ENCODE results near the gene GALNT9.
"Not testable (repeated sequence)": the region's sequence is repeated elsewhere in the genome, so short reads cannot be mapped to it uniquely, and the experiment has no call there.

GALNT9 gene

DNA sequence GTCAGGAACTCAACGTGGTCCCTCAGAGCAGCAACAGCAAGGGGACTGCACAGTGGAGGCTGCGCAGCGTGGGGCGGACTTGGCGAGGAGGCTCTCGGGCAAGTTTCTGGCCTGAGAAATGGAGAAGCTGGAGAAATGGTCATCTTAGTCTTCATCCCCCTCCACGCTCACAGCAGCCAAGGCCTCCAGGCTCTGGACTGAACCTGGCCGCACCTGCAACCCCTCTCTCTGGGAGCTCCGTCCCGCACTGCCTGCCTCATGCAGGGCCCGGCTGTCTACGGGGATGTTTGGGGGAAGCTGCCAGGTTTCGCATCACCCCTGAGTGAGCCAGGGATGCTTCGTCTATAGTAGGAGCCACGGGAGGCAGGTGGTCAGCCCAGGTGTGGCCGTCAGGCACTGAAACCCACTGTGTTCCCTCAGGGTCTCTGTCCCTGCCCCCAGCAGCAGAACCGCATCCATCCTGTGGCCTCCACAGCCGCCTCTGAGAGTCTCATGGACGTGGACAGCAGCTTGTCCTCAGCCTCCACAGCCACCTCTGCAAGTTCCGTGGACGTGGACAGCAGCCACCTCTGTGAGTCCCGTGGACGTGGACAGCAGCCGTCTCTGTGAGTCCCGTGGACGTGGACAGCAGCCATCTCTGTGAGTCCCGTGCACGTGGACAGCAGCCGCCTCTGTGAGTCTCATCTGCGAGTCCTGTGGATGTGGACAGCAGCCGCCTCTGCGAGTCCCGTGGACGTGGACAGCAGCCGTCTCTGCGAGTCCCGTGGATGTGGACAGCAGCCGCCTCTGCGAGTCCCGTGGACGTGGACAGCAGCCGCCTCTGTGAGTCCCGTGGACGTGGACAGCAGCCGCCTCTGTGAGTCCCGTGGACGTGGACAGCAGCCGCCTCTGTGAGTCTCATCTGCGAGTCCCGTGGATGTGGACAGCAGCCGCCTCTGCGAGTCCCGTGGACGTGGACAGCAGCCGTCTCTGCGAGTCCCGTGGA is 29.1 kb upstream of the GALNT9 start:
- DNase-seq: not testable (repeated sequence)

DNA sequence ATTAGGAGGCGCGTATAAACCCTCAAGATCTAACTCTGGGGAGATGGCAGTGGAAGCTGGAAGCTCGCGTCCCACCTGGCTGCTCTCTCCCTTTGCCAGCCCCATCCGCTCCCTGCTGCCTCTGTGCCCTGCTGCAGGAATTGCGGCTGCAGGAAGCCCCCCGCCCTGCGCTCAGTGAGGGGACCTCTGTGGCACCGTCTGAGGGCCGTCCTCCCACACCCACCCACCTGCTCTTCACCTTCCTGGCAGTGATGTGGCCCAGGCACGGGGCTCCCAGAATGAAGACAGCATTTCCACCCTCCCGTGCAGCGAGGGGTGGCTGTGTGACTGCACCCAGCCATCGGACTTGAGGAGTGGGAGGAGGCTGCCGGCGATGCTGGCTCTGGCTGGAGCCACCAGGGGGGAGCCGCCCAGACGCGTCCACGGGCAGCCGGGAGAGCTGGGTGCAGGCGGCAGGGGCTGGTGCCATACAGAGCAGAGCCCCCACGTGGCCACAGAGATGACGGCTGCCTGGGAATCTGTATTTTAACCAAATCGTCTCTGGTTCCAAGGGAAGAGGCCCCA is 28.3 kb upstream of the GALNT9 start:
- DNase-seq: no peak

DNA sequence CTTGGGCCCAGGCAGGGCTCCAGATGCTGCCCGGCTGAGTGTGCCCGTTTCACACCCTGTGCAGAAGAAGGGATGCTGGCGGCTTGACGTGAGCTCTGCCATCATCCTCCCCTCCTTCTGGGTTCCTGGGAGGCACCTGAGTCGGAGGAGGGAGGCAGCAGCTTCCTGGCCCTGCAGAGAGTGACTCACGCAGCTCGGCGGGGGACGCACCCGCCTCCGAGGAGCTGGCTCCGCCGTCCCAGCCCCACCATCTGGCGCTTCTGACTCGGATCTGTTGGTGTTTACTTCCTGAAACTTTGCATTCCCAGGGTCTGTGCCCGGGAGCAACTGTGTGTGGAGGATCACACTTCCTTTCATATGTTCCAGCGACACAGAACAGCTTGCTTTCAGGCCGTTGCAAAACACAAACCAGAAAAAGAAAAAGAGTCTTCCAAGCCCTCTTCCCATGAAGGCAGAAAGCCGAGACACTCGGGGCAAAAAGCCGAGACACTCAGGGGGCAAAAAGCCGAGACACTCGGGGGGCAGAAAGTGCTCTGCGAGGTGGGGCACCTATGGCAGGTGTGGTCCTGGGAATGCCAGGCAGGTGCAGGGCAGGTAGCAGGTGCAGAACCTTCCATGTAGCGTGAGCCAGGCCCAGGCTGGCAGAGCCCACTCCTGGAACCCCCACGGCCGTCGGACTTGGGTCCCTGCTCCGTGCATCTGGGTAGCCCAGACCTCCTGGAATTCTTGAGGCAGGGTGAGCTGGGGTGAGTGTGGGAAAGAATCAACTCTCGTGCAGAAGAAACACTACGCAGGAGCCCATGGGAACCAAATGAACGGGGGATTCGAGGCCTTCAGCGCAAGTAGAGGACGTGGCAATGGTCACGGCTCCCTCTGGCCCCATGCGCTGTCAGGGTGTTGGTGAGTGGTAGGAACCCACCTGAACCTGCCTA is 27.6 kb upstream of the GALNT9 start:
- DNase-seq: no peak

DNA sequence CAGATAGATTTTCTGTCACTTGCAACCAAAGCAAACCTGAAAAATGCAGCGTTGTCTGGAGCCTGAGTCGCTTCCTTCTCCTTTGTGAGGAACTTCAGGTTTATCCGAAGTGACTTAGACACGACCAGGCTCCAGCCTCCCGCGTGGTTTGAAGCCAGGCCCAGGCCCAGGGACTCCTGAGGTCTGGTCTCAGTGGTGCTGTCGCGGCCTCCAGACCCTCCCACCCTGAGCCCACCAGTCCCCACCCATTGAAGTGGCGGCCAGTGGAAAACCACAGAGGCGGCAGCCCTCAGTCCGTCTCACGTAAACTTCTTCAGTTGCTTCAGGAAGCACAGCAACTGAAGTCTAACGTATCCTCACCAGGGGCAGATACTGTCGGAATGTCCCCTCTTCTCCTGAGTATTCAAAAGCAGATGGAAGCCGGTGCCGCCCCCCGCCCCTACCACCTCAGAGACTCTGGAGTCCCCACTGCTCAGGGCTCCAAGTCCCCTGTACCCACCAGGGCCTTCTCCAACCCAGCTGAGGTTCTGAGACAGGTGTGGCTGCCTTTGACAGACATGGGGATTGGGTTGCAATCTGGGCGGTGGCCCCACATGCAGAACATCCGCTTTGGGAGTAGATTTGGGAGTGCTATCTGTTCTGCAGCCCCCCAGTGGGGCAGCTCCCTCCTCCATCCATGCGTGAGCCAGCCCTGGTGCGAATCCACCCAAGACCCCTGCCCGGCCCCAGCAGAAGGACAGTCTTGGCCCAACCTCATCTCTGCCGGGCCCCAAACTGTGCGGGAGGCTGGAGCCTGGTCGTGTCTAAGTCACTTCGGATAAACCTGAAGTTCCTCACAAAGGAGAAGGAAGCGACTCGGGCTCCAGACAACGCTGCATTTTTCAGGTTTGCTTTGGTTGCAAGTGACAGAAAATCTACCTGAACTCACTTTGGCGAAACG is 26.6 kb upstream of the GALNT9 start:
- DNase-seq: no peak

DNA sequence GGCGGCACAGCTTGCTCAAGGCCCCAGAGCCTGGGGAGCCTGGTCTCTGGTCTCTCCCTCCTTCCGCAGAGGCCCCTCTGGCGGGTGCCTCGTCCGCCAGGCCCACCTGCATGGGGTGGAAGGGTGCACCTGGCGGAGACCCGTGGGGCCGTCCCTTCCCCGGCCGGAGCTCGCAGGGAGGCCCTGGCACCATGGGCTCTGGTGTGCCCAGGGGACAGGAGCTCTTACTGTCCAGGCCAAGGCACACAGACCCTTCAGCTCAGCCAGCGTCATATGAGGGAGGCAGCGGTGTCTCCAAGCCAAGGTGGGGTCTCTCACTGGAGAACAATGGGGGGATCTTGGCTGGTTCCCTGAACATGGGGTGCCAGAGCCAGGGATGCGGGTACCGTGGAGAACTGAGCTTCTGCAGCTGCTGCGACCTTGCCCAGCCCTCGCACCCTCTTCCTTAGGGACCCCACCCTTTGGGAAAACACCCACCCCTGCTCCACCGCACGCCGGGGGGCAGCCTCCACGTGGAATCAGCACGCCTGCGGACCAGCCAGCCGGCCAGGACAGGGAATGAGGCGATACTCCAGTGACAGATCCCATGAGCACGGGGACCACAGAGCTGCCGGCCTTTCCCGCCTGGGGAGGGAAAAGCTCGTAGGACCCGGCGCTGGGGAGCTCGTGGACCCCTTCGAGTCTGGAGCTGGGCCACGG is 25.7 kb upstream of the GALNT9 start:
- DNase-seq: no peak

DNA sequence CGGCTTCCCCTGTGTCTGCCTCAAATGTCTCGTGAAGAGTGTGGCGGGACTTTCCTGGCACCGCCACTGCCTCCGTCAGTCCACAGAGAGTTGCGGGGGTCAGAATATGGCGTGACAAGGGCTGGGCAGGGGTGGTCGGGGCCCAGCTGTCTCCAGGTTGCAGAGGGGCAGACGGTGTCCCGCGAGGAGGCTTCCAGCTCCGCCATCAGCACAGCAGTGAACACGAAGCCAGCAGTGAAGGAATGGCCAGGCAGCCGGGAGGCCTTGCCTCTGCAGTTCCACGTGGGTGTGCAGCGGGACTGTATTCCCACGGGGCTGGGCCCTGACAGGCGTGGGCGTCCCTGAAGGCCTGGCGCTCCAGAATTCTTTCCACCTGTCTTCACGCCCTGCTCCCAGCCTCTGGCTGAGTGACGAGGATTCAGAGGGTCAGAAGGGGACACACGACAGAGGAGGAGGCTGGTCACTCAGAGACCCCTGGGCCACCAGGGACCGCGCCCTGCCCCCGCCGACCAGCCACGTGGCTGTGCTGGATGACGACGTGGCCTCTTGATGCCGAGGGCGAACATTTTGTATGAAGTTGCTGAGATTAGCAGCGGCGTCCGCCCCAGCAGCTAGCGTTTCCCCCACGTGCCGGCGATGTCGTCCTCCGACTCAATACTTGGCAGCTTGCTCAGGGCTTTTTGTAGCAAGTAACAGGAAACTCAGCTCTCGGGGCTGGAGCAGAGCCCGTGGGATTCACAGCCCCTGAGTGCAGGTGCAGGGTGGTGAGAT is 25.0 kb upstream of the GALNT9 start:
- DNase-seq: no peak

DNA sequence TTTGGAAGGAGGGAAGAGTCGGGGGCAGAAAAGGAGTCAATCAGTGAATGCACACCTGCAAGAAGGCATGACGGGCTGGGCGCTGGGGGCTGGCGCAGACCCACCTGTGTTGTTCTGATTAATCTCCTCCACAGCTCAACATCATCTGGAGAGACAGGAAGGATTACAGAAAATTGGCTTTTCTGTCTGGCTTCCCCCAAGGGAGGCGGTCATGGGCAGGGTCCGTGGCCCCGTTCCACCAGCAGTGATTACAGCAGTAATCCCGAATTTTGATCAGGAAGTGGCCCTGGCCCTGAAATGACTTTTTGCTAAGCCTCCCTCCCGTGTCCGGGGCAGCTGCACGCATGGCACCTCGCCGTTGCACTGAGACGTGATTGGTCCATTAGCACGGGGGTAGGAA is 24.4 kb upstream of the GALNT9 start:
- no peak for DNase-seq

DNA sequence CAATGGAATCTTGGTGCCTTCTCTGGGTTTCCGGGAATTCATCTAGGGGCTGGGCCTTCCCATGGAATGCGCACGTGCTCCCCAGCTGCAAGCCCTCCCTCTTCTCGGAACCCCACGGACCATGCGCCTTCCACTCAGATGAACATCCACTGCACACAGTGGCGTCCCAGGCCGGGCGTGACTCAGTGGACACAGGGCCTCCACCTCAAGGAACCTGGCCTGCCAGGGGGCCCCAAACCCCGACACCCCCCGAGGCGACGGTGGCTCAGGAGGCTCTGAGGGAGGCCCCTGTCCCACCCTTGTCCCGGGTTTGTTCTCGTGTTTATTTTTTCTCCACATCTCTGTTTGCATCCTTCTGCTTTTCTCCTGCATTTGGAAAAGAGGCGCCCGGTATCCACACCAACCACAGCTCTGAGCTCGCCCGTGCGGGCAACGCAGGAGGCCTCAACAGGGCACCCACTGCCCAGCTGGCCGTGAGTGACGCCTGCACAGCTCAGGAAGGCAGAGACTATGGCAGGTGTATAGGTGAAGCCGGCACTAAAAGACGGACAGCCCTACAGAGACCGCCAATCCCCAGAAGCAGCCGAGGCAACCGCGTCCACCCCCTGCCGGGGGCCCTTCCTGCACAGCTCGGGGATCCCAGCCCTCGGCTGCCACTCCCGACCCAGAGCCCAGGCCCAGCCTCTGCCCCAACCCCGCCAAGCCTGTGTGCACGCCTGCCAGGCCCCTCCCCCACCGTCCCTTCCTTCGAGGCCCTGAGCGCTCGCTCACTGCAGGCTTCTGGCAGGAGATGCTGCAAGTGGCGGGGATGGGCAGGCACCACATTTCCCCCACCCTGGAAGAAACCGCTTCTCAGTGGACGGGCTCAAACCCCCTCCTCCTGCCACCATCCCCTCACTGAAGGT is 23.8 kb upstream of the GALNT9 start:
- DNase-seq: no peak

DNA sequence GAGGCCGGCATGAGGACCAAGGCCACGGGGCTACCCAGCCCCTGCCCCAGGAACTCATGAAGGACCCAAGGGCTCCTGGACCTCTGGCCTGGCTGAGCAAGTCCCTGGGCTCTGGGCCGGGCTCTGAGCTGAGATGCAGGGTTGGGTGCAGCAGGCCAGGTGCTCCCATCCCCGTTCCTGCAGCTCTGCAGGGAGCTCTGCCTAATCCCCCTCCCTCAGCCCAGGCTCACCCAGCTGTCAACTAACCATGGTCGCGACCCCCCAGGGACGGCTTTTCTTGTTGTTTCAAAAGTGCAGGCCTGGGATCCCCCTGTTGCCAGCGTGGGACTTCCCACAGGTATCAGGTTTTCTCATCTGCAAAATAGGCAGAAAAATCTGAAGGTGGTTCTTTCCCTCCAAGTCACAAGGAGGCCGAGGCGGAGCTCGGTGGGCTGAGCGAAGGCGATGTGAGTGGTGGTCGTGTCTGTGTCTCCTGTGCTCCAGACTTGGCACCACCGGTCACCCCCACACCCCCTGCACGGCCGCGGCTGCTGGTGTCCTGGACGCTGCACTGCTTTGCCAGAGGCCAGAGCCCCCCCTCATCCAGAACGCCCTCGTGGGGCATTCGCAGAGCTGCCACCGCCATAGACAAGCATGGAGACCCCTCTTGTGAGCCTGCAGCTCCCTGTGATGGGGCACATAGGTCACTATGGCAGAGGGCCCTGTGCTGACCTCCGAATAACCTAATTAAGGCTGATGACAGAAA is 22.5 kb upstream of the GALNT9 start:
- DNase-seq: no peak

DNA sequence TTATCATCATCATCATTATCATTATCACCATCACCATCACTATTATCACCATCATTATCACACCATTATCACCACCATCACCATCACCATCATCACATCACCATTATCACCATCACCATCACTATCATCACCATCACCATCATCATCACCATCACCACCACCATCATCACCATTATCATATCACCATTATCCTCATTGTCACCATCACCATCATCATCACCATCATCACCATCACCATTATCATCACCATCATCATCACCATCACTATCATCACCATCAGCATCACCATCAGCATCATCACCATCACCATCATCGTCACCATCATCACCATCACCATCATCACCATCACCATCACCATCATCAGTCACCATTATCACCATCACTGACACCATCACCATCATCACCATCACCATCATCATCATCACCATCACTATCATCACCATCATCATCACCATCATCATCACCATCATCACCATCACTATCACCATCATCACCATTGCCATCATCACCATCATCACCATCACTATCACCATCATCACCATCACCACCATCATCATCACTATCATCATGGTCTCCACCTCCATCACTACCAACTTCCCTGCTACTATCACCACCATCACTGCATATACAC is 20.2 kb upstream of the GALNT9 start:
- no peak for DNase-seq

DNA sequence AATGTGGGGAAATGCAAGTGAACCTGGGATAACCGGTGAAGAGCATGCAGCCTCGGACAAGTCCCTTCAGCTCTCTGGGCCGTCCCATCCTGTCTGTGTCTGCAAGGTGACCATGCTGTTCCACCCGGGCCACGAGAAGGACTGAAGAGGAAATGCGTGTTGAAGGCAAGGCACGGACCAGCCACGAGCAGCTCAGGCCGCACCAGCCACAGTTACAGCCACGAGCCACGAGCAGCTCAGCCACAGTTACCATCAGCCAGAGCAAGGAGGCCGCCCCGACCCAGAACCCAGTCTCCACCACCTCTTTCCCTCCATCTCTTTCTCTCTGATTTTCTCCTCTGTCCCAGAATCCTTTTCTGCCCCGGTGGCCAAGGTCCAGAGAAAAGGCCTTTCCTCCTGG is 18.8 kb upstream of the GALNT9 start:
- DNase-seq: no peak

DNA sequence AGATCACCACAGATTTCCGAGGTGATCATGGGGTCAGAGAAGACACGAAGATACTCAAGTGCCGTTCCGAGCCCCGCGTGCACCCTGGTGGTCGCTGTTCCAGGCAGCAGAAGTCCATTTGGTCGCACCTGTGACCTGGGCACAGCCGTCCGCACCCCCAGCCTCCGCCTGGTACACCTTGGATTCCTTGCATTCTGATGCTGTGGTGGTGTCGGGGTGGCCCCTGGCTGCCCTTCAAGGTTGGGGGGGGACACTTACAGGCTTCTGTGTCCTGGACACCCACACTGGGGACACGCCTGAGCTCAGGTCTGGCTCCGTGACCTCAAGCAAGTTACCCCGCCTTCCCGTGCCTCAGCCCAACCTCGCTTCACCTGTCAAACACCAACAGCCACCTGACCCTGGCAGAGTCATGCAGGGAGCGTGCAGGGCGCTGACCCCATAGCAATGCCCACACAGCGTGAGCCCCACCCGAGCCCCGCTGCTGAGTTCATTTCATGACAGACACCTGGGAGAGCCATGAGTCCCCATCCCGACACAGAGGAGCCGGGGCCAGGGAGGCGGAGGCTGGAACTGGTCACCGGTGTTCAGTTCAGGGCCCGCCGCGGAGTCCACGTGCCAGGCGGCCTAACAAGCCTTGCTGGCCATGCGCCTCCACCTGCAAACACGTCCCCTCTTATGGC is 17.9 kb upstream of the GALNT9 start:
- no peak for DNase-seq

DNA sequence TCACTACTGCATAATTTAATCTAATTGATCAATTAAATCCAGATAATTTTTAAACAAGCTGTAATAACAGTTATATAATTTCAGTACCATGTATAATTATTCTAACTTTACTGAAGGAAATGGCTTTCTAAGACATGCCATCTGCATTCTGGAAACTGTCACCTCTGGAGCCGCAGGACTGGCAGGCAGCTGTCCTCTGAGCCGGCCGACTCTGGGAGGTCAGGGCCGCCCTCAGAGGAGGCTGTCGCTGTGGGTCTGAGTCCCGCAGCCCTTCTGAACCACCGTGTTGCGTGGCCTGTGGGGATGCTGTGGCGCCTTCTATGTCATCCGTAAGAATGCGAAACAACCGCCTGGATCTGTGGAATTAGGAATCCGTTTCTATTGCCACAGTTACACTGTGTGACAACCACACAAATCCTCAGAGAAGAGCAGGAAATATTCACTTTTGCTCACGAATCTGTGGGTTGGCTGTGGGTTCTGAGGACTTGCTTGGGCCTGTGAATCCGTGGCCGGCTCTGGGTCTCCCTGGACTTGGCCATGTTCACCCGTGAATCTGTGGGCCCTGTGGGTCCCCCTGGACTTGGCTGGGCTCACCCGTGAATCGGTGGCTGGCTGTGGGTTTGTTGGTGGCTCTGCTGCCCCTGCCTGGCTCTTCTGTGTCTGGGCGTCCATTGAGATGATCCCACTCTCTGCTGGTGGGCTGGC is 17.2 kb upstream of the GALNT9 start:
- DNase-seq: no peak

DNA sequence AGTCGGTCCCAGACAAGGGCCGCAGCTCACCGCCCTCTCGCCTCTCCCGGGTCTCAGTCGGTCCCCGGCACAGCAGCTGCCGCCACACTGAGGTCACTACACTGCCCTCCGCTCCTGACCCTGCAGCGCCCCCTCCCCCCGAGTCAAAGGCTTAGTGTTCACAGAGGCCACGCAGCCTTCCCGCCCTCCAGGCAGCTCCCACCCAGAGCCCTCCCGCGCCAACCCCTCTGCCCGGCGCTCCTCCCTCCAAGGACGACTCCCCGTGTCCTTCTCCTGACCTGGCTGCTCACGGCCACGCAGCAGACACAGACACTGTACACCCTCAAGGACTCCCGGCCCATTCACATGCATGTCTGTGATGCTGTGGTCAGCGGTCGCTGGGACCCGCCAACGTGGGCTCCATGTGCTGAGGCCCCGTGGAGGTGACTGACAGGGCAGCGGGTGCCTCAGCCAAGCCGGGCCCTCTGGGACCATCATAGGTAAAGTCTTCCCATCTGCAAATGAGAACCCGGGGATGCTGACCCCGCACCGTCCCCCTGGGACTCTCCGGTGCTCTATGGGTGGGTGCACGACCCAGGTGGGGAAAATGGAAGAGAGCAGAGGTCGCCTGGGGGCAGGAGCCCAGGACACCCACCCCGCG is 16.3 kb upstream of the GALNT9 start:
- DNase-seq: no peak

DNA sequence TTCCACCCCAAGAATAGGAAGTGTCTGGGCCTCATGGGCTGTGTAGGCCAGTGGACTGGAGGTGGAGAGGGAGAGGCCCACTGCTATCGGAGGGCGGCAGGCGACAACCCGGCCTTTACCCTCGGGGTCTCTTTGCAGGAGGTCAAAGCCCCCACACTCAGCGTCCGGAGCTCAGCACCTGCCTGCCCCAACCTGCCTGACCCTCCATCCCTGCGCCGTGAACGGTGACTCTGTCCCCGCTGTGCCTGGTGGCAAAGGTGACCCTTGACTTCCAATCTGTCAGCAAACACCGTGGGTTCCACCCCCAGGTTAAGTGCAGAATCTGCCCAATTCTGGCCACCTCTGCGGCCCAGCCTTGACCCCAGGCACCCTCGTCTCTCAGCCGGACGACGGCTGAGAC is 15.7 kb upstream of the GALNT9 start:
- no peak for DNase-seq

DNA sequence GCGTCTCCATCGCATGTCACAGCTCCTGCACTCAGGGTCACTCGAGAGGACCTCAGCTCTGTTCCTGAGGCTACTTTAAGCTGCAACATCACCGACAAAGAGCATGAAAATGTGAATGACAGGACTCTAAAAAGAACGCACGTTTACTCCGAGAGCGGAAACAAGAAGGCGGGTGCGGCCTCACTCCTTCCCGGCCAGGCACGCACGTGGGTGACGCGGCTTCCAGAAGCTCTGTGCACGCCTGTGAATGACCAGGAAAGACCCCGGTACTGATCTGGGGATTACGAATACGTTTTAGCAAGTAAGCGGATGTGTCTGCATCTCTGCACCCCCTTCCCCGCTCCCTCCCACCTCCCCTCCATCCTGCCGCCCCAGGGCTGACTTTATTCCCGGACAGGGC is 15.2 kb upstream of the GALNT9 start:
- DNase-seq: no peak

DNA sequence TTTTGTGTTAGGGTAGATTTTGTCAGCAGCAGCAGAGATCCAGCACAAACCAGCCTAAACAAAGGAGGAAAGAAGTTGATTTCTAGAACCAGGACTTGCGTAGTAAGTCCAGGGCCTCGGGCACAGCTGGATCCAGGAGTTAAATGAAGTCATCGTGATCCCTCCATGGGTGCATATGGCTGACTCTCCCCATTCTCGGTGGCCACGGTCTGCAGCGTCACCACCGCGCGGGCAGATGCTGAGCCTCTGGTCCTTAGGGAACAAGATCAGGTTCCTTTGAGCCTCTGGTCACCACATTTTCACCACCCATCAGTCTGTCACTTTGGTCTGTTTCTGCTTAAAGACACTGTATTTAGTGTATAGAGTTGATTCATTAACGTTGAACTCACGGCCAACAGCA is 14.8 kb upstream of the GALNT9 start:
- no peak for DNase-seq
